T-cell (primary cell): Measurements from ENCODE around the gene RAB31. TPM values are rescaled to one million over a fixed set of nuclear protein-coding genes. Genes with fewer than 3 reads are reported as not detected.

Experiments used
- ATAC-seq, 4 experiments: fragments of 200-7000 bp in 3 of 4; fragments of 150-1000 bp in 1 of 4; cut with Tn5 transposase; replicated peaks in 1 of 4; 1 replicate in 3 of 4; 2 replicates in 1 of 4; pipeline ENCODE4 v1.10.0; 2021; ENCODE audit warnings: moderate library complexity in 3 of 4, mild to moderate bottlenecking in 2 of 4, moderate number of reproducible peaks in 1 of 4
- CTCF ChIA-PET, 2 donors: fragments of 300-600 bp; sonication (Branson Sonifier 250); formaldehyde crosslinking; loops; one replicate each; lab custom pipeline; 2022; ENCODE audit warnings: antibody characterized with exemption in 2 of 2; lab: Charles Lee
- POLR2A ChIA-PET, 2 donors: fragments of 300-600 bp; sonication (Branson Sonifier 250); formaldehyde crosslinking; loops; one replicate each; lab custom pipeline; 2022; ENCODE audit warnings: antibody characterized with exemption in 2 of 2; lab: Charles Lee
- DNase-seq, 35 experiments: peaks; one replicate each; pipeline versions ENCODE4 v3.0.0 to v3.0.0-alpha.2; 2013 to 2023
- H3K27ac ChIP-seq: one replicate; pipeline ENCODE4 v1.5.1; 2013; ENCODE audit warnings: low read length
- H3K27me3 ChIP-seq, 2 experiments: replicated peaks in 1 of 2; 1 replicate in 1 of 2; 2 replicates in 1 of 2; pipeline versions ENCODE4 v1.6.1 to v1.7.0; 2013; ENCODE audit warnings: low read length in 1 of 2, mixed read lengths in 1 of 2; ENCODE audit not compliant: control insufficient read depth in 2 of 2, insufficient read depth in 2 of 2; ENCODE audit errors: extremely low read depth in 1 of 2
- H3K36me3 ChIP-seq, 2 donors: 1 replicate in 1 of 2; 2 replicates in 1 of 2; pipeline versions ENCODE4 v1.6.1 to v1.7.0; 2013; ENCODE audit warnings: low read length in 1 of 2; ENCODE audit not compliant: control insufficient read depth in 2 of 2, insufficient read depth in 1 of 2; ENCODE audit errors: extremely low read depth in 1 of 2
- H3K4me1 ChIP-seq, 2 experiments: 1 replicate in 1 of 2; 2 replicates in 1 of 2; pipeline versions ENCODE4 v1.6.1 to v1.7.0; 2013; ENCODE audit warnings: low read length in 2 of 2, mixed read lengths in 1 of 2; ENCODE audit not compliant: insufficient read depth in 2 of 2, control insufficient read depth in 1 of 2; ENCODE audit errors: extremely low read depth in 1 of 2
- H3K4me3 ChIP-seq, 2 donors: 1 replicate in 1 of 2; 2 replicates in 1 of 2; pipeline versions ENCODE4 v1.5.1 to v1.7.0; 2013; ENCODE audit warnings: mild to moderate bottlenecking in 2 of 2, low read length in 1 of 2, moderate library complexity in 1 of 2; ENCODE audit not compliant: control insufficient read depth in 1 of 2; ENCODE audit errors: extremely low read depth in 1 of 2
- H3K9me3 ChIP-seq: 2 replicates; pipeline ENCODE4 v1.7.0; 2013
- H3K27ac Mint-ChIP-seq, 2 donors: one replicate each; pipeline ENCODE4 v1.8.0; 2020 to 2021; ENCODE audit warnings: mild to moderate bottlenecking in 2 of 2, mixed read lengths in 2 of 2
- H3K27me3 Mint-ChIP-seq, 2 donors: one replicate each; pipeline ENCODE4 v1.8.0; 2021 to 2022; ENCODE audit warnings: mixed read lengths in 2 of 2
- H3K36me3 Mint-ChIP-seq: one replicate; pipeline ENCODE4 v1.8.0; 2021; ENCODE audit warnings: mixed read lengths
- H3K4me1 Mint-ChIP-seq, 3 donors: one replicate each; pipeline ENCODE4 v1.8.0; 2020 to 2022; ENCODE audit warnings: mixed read lengths in 3 of 3, mild to moderate bottlenecking in 1 of 3
- H3K4me3 Mint-ChIP-seq, 3 donors: one replicate each; pipeline ENCODE4 v1.8.0; 2020 to 2022; ENCODE audit warnings: mild to moderate bottlenecking in 3 of 3, mixed read lengths in 3 of 3, moderate library complexity in 3 of 3
- H3K9me3 Mint-ChIP-seq, 3 donors: one replicate each; pipeline ENCODE4 v1.8.0; 2020 to 2022; ENCODE audit warnings: mixed read lengths in 3 of 3
- WGBS: methylation state at CpG from one replicate; pipeline ENCODE4 v1.1.5; 2013; ENCODE audit warnings: missing lambda C conversion rate; ENCODE audit not compliant: insufficient coverage; 5-methylcytosine and 5-hydroxymethylcytosine counted together
- total RNA-seq, 35 experiments: library from RNA in 6 of 35; stranded (reverse) in 6 of 35; fragments of 120-200 nt in 1 of 35; gene quantifications; one replicate each; pipeline versions ENCODE4 v1.2.1 to v1.2.4 and lab custom pipeline; 2013 to 2026

RAB31 gene
- total RNA-seq, 5 donors from 2014 or later (not counting 1 experiment from before 2014, with no cell fraction given), result 0.60 to 2.0 (median 1.5) TPM

- H3K36me3 Mint-ChIP-seq, result no peaks in the 10 kb centered on the region
- no peaks in the 10 kb centered on the region for H3K27me3 ChIP-seq
- CTCF ChIA-PET, result no interaction called here
- DNase-seq, result no peak
- H3K9me3 Mint-ChIP-seq, result no peaks in the 10 kb centered on the region
- H3K4me3 Mint-ChIP-seq, result no peak overlapping the region
- POLR2A ChIA-PET, result no interaction called here
- no peaks in the 10 kb centered on the region for H3K9me3 ChIP-seq
- peaks cover 20 to 23% (median 21%) of the 10 kb centered on the region in 3 donors for H3K4me1 Mint-ChIP-seq
- no peak overlapping the region for H3K27ac ChIP-seq
- peaks cover 7 to 9% of the 10 kb centered on the region in 2 donors for H3K27me3 Mint-ChIP-seq
- H3K27ac Mint-ChIP-seq, result no peak overlapping the region
- no peak for ATAC-seq
- H3K4me3 ChIP-seq, result no peak overlapping the region
- peaks cover 6 to 8% of the 10 kb centered on the region in 2 experiments for H3K4me1 ChIP-seq
- no peaks in the 10 kb centered on the region for H3K36me3 ChIP-seq
- WGBS, result 100% methylated on average over 1 of the region's 5 CpGs
These were observed 203.1 kb downstream of the RAB31 start for GRCh38 chr18:9911226-9911625.

Other genes starting within 250 kb of the RAB31 start
- gene RALBP1, start 232.8 kb upstream of the RAB31 start, total RNA-seq, result 10 to 100 TPM; 21.6 to 42.7 (median 41.5) TPM
- 10 to 100 TPM; 31.5 to 54.7 (median 44.4) TPM for gene PPP4R1, start 93.7 kb upstream of the RAB31 start, total RNA-seq
- not detected for gene TXNDC2, start 177.7 kb downstream of the RAB31 start, total RNA-seq
- 100 to 1,000 TPM; 116 to 157 (median 119) TPM for gene VAPA, start 205.7 kb downstream of the RAB31 start, total RNA-seq